AG20443 (cell line): ENCODE results near the gene FARP1.

ENCODE experiments used
- DNase-seq: peaks from one replicate; pipeline ENCODE4 v3.0.0; 2012; ENCODE audit warnings: low spot score, mixed read lengths

Gene FARP1

DNA sequence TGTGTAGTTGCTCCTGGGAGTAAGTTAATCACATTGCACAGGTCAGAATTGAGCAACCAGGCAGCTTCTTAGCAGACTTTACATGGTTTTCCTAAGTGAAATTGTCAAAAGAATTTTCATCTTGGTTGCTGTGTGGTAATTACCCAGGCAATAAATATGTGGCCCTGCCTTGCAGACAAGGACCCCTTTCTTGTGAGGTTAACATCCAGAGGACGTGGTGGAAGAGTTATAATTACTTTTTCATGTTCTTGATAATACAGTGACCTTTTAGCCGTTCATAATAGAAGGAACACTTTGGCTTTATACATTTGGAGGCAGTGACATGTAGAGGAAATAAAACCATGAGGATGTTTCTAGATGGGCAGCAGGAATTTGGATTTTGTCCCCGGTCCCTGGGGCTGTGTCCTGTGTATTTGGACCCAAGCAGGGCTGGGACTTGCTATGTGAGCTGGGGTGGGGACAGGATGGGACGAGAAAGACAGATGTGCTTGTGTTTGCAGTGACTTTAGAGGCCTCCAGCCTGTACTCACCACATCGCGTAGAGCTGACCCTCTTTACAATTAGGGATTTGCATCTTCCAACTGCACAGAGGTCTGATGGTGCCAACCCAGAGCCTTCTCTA lies 277.8 kb downstream of the FARP1 start:
- DNase-seq = no peak

DNA sequence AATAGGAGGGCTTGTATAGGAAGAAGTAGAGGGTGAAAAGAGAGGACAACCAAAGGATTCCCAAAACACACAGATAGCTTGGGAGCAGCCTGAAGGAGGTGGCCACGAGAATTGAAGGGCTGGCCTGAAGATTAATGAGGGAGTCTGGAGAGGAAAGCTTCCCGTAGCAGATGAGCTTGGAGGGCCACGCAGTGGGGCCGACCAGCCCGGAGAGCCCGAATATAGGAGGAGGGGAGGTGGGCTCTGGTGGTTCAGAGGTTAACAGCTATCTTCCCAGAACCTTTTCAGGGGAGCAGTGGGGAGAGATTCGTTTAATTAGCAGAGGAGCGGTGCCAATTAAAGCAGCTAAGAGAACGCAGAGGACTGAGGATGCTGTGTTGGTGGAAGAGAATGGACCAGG lies 279.2 kb downstream of the FARP1 start:
- no peak for DNase-seq

DNA sequence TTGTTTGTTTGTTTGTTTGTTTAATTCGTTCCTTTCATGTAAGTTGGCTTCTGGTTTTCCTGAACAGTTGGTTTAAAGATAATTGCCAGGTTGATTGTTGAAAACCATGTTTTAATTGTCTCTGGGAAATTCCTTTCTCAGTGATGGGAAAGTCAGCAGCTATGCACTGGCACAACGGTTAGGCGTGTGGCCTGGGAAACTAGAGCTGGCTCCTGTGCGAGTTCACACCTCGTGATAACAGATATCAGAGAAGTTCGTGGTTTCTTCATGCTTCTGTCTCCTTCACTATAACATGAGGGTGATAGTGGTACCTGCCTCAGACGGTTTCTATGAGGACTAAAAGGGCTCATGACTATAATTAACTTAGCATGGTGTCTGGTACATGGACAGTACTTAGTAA lies 280.5 kb downstream of the FARP1 start:
- no peak for DNase-seq

DNA sequence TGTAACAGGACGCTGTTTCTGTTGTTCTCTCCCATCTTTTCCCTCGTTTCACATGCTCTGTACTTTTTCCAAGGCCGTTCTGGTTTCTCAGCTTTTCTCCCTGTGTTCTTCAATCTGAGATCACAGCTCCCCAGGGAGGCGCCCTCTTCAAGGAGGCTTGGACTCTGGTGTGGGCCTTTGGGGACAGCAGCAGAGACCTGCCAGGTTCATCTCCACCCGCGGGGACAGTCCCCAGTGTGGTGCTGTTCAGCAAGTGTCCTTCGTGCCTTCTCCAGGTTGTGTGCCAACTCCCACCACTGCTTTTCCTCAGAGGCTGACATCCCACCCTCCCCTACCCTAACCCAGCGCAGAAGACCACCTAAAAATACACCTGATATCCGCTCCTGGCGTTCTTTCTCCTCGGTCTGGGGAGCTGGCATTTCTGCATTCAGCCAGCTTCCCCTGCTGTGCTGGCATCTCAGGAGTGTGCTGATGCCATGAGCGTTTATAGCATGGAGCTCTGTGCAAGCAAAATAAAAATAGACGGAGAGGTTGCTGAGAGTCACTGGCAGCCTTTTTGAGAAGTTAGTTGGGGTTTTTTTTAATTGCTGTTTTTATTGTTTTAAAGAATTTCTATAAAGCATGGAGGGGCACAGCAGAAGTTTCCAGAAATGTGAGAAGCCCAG lies 284.6 kb downstream of the FARP1 start:
- DNase-seq = no peak

DNA sequence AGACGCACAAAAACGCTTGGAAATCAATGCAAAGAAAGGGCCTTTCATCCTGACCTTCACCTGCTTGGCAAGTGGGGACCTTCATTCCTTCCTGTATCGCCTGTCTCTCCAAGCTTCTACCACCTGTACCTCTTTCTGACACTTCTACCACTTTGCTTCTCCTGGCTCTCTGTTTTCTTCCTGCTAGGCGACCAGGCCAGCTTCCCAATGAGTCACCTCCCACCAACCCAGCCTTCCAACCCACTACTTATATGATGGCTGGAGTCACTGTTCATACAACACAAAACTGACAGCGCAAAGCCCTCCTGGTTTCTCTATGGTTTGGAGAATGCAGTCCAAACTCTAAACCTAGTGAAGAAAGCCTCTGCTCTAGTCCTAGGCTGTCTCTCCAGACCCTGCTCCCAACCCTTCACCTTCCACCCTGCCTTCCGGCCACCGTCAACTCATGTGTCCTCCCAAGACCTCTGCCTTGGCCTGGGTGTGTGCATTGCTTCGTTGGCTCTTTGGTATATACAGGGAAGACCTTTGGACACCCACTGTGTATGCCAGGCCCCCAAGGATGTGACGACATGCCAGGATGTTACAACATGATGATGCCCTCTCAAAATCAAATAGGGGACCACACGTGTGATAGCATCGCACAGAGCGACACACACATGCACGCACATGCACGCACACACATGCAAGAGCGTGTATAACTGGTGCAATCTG lies 285.5 kb downstream of the FARP1 start:
- DNase-seq = no peak

DNA sequence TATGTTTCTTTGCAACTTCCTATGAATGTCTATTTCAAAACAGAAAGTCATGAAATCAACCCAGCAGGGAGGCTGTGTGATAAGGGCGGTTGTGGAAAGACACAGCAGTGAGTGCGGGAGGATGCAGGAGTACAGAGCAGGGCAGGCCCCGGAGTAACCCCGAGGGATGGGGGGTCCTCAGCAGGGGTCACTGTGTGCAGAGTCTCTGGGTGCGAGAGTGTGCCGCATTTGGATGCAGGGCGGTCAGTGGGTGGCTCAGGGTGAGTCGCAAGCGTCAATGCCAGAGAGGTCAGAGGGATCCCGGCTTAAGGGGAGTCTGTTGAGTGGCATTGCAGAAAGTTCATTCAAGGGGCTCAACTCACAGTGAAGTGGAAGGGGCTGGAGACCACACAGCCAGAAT lies 286.2 kb downstream of the FARP1 start:
- no peak for DNase-seq

DNA sequence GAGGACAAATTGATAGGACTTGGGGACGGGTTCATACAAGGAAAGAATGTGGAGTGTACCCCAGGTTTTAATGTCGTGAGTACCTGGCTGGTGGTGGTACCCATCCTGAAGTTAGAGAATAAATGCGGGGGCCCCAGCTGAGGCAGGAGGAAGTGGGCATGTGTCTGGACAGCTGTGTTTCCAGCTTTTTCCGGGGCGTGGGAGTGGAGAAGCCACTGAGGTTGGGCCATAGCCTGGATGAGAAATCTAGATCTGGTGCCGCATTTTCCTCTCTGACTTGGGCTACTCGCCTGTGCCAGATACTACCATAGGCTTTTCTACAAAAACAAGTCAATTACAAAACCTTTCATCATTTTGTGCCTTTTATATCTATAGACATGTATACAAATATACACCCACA lies 286.6 kb downstream of the FARP1 start:
- DNase-seq = no peak

DNA sequence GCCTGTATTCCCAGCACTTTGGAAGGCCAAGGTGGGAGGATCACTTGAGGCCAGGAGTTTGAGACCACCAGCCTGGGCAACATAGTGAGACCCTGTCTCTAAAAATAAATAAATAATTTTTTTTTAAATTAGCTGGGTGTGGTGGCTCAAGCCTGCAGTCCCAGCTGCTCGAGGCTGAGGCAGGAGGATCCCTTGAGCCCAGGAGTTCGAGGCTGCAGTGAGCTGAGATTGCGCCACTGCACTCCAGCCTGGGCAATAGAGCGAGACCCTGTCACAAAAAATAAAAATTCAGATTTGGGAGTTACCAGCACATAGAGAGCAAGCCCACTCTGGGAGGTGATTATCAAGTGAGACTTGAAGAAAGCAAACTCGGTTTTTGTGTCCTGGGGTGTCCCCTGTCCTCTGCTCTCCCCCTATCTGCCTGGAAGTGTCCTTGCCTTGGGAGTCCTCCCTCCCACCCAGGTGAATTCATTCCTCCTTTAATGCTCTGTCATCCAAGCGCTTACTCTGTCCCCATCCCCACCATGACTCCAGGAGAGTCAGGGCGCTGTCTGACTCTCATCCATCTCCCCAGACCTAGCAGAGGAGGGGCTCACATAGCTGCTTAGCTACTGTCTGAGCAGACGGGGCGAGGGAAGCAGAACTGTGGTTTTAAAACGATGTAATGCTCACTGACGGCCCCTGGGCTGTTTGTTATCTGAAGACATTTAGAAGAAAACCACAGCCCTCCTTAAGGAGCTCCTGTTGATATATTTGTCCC lies 287.3 kb downstream of the FARP1 start:
- no peak for DNase-seq

DNA sequence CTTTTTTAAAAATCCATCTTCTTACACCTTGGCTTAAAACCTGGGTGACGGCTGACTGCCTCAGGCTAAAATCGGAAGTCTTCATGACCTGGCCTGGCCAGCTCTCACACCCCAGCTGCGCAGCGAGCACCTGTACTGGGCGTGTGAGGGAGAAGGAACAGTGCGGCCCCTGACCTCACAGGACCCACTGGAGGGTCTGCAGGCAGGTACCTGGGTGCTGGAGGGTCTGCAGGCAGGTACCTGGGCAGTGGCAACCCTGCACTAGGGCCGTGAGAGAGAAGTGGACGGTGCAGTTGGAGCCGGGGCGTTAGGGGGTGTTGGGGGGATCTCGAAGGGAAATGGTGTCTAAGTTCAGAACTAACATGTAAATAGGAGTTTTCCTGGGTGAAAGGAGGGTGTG lies 289.7 kb downstream of the FARP1 start:
- no peak for DNase-seq

DNA sequence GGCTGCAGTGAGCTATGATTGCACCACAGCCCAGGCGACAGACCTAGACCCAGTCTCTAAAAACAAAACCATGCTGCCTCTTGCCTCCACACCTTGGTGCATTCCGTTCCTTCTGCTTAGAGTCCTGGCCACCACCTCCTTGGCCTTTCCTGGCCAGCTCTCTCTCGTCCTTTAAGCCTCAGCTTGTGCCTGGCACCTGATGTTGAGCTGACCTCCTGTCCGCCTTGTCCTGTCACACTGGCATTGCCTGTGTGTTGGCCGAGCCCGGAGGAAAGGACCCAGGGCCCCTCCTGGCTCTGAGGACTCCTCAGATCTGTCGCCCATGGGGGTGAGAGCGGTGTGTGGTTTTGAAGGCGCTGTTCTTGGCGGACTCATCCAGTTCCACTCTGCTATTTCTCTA lies 290.8 kb downstream of the FARP1 start:
- no peak for DNase-seq

DNA sequence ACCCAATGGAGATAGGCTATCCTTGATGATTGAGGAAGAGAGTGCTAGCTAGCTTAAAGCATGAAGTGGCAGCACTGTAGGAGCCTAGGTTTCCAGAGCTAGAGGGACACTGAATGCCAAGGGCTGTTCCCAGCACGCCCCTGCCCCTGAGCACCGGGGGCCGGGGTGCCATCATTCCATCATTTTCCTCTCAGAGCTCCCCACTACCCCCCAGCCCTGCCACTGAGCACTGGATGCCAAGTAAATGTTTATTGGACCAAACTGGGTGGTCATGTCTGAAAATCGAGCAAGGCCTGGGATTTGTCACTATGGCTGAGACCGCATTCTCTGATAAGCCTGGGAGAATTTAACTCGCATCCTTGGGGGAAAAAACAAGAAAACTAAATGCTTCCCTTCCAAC lies 291.2 kb downstream of the FARP1 start:
- DNase-seq = no peak

DNA sequence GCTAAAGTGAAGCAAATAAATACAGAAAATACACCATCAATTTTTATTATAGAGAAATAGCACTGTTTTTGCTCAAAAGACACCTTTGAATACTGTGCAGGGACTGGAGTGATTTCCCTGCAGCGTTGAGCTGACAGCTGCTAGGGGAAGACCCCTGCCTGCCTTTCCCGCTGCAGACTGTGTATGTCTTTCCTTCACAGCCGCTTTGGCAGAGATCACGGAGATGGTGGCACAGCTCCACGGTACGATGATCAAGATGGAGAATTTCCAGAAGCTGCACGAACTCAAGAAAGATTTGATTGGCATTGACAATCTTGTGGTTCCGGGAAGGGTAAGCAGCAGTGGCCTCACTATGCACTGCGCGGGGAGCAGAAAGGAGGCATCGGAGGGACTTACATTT lies 292.5 kb downstream of the FARP1 start:
- no peak for DNase-seq

DNA sequence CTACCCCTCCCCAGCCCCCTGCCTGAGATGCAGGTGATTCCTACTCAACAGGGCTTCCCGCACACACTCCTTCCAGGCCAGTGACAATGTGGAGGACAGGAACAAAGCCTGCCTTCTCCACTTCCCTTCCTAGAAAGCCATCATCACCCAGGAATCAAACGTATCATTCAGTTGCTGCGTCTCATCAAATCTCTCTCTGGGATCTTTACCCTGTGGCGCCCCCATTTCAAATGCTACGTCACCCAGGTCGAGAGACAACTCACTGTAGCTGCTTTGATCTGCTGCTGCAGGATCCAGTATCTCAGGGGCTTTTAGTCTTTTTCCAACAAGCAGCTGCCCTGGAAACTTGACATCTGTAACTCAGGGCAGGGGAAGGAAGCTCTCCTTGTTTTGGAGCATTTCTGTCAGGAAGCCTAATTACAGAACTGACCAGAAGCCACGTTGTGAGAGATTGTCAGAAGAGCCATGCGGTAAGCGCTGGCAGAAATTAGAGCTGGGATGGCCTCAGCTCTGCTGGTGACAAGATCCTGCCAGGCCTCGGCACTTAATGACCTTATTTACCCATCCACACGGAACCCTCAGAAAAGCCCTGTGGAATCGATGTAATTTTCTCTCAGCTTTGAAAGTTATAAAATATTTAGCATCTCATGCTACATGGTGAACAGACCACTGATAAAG lies 293.5 kb downstream of the FARP1 start:
- DNase-seq = no peak

DNA sequence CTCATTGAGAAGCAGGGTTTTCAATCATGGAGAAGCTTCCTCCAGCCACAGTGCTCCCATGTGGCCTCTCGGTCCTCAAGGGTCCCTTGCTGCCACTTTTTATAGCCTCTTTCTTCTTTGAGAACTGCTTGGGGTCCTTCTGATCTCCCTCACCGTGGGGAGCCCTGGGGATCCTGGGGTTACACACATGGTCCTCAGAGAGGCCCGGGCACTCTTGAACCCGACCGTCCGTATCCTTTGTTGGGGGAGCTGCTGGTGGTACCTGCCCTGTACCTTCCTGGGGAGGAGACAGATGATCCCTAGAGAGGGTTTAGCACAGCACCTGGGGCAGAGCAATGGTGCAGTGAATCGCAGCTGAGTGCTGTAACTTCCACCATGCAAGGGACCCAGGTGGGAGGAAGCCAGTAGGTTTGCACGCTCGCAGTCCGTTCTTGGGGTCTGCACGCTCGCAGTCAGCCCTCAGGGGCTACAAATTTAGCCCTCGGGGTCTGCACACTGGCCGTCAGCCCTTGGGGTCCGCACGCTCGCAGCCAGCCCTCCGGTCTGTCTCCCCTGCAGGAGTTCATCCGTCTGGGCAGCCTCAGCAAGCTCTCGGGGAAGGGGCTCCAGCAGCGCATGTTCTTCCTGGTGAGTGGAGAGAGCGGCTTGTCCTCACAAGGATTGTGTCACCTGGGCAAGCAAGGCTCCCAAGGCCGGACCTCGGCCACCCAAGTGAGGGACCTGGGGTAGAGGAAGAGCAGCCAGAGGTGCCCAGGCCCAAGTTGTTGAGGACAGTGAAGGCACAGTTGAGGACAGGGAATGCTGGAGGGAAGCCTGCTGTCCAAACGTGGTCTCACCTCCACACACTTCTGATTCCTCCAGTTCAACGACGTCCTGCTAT lies 295.6 kb downstream of the FARP1 start:
- DNase-seq = no peak

DNA sequence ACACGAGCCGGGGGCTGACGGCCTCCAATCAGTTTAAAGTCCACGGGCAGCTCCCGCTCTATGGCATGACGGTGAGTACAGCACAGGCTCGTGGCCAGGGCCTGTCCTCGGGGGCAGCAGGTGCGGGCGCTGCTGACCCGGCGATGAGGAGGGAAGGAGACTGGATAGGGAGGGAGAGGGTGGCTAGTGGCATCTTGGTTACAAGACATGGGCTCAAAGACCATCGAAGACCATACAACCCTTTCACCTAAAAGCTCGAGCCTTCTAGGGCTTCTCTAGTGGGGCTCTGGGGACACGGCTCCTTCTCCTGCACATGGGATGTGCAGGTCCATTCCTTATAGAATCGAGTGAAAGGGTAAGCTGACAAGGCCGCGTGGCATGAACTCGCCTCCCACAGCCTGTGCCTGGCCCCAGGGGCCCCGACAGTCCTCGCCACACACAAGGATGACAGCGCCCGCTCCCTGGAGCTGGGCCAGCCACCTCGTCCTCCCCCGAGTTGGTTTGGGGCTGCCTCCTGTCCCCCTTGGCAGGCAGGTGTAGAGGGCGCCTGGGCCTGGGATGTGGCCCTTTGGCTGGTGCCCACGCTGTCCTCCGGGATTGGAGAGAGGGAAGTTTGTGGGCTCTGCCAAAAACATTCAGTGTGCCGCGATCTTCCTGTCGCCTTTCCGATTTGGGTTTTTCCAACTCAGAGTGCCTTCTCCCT lies 296.4 kb downstream of the FARP1 start:
- no peak for DNase-seq

DNA sequence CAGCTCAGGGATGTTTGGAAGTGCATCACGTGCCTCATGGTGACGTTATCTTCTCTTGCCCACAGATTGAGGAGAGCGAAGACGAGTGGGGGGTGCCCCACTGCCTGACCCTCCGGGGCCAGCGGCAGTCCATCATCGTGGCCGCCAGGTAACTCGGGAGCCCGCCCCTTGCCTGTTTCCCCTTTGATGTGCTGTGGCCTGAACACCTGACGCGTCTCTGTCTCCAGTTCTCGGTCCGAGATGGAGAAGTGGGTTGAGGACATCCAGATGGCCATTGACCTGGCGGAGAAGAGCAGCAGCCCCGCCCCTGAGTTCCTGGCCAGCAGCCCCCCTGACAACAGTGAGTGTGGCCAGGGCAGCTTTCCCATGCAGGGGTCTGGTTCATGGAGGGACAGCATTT lies 297.0 kb downstream of the FARP1 start:
- DNase-seq = no peak

DNA sequence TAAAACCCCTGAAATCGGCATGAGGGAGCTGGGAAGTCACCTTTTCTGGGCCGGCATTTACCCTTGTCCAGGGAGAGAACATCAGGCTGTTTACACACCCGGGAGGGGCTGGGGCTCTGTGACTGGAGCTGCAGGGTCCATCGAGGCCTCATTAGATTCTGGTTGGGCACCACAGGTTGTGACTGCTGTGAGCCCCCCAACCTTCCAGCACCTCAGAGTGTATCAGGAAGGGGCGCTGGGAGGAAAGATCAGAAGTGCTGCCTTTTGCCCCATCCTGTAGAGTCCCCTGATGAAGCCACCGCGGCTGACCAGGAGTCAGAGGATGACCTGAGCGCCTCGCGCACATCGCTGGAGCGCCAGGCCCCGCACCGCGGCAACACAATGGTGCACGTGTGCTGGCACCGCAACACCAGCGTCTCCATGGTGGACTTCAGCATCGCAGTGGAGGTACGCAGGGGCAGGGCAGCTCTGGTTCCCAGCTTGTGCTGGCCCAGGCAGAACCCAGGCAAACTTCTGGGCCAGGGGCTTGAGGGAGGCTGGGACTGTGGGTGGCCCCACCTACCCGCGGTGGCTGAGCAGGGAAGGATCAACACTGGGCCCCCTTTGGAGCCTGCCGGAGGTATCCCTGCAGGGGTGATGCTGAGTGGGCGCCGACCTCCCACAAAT lies 297.6 kb downstream of the FARP1 start:
- no peak for DNase-seq

DNA sequence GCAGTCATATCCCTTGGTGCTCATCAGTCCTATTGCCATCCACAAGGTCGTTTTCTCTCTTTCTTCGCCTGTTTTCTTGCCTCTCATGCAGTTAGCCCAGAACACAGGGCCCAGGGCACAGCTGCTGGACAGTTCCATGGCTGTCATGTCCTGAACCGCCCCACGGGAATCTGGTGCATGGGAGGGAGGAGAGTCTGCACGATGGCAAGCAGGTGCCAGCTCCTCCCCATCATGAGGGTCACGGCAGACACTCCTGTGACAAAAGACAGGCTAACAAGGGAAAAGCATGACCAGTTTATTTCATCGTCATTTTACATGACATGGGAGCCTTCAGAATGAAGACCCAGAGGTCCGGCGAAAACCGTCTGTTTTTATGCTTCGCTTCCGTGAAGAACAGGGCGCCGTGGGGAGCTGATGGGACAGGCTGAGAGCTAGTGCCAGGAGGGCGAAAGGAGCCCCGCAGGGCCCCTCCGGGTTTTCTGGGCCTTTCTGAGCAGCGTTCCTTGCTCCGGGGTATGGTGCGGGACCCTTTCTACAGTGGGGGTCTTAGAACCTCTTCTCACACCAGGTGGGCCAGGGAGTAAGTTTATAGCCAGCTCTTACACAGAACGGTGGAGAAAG lies 298.3 kb downstream of the FARP1 start:
- no peak for DNase-seq

DNA sequence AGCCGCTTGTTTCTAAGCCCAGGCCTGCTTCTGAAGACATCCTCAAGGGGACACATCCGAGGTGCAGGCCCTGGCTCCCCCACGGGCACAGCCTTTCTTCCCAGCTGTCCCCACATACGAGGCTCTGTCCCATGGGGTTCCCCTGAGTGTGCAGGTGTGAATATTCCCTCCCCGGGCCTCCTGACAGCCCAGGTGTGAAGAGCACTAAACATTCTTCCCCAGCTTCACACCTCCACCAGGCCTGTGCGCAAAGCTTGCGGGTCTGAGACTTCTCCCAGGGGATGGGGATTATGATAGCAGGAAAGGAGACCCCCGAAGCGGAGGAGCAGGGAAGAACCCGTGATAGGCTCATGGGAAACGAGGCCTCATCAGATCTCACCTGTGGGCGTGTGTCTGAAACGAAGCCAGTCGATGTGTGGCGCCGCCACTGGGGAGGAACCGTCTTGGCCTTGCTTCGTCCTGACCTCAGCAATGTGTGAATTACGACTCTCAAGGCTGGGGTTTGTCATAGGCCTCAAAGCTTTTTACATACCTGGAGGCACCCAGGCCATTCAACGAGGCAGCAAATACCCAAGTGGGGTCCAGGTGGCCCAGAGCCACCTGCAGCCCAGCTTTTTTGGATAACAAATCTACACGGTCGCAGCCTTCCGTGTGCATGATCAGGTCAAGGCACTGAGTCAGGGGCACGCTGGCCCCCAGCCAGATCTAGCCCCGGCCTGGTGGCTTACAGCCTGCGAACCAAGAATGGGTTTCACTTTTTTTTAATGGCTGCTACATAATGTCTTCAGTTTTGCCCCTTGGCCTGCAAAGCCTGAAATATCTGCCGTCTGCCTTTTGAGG lies 299.7 kb downstream of the FARP1 start:
- DNase-seq = no peak
